ENCODE results near the gene BBC3.
A peak's percentile ranks its signal among the peaks of the same experiment; 100 is the strongest.

The BBC3 gene

DNA sequence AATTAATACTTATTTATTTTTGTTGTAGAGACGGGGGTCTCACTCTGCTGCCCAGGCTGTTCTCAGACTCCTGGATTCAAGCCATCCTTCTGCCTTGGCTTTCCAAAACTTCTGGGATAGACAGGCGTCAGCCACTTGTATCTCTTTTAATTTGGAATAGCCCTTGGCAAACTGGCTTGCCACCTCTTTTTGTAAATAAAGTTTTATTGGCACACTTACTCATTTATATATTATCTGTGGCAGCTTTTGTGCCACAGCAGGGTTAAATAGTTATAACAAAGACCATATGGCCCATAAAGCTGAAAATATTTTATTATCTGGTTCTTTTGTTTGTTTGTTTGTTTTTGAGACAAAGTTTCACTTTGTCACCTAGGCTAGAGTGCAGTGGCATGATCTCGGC lies 30.5 kb downstream of the BBC3 start:
- H3K9ac ChIP-seq (ENCODE audit: low read length in 5 of 5): no peak overlapping the region
- H3K27me3 ChIP-seq (ENCODE audit: control insufficient read depth in 5 of 5, insufficient read depth in 4 of 5, low read length in 5 of 5): no peaks in the 10 kb centered on the region
- no peak overlapping the region for H3K4me3 ChIP-seq (ENCODE audit: low read depth in 1 of 5, low read length in 5 of 5)
- H3K36me3 ChIP-seq (ENCODE audit: control insufficient read depth in 5 of 5, insufficient read depth in 5 of 5, low read length in 5 of 5): peaks cover 10 to 50% (median 37%) of the 10 kb centered on the region in 5 donors
- H3K9me3 ChIP-seq (ENCODE audit: control insufficient read depth in 5 of 5, low read length in 5 of 5): no peaks in the 10 kb centered on the region
- H3K4me1 ChIP-seq (ENCODE audit: control insufficient read depth in 5 of 5, insufficient read depth in 5 of 5, low read length in 5 of 5): peaks cover 0 to 5% (median 0%) of the 10 kb centered on the region in 5 donors
- H3K27ac ChIP-seq (ENCODE audit: low read depth, low read length): no peak overlapping the region

DNA sequence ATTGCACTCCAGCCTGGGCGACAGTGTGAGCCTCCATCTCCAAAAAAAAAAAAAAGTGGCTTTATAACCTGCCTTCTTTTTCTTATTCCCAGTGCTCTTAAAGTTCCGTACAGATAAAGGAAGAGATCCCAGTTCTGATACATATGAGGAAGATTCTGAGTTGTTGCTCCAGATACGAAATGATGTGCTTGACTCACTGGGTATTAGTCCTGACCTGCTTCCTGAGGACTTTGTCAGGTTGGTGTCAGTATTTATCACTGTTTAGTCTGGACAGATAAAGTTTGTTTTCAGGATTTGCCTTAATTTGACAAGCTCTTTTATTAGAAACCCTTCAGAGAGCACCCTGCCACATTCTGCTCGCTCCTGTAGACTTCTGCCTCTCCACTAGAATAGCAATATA lies 33.9 kb downstream of the BBC3 start:
- H3K4me3 ChIP-seq (ENCODE audit: low read depth in 1 of 5, low read length in 5 of 5): no peak overlapping the region
- no peaks in the 10 kb centered on the region for H3K27me3 ChIP-seq (ENCODE audit: control insufficient read depth in 5 of 5, insufficient read depth in 4 of 5, low read length in 5 of 5)
- peaks cover 0 to 4% (median 0%) of the 10 kb centered on the region in 5 donors for H3K4me1 ChIP-seq (ENCODE audit: control insufficient read depth in 5 of 5, insufficient read depth in 5 of 5, low read length in 5 of 5)
- no peaks in the 10 kb centered on the region for H3K9me3 ChIP-seq (ENCODE audit: control insufficient read depth in 5 of 5, low read length in 5 of 5)
- no peak overlapping the region for H3K9ac ChIP-seq (ENCODE audit: low read length in 5 of 5)
- H3K27ac ChIP-seq (ENCODE audit: low read depth, low read length): no peak overlapping the region
- peaks cover 10 to 32% (median 21%) of the 10 kb centered on the region in 5 donors for H3K36me3 ChIP-seq (ENCODE audit: control insufficient read depth in 5 of 5, insufficient read depth in 5 of 5, low read length in 5 of 5)

DNA sequence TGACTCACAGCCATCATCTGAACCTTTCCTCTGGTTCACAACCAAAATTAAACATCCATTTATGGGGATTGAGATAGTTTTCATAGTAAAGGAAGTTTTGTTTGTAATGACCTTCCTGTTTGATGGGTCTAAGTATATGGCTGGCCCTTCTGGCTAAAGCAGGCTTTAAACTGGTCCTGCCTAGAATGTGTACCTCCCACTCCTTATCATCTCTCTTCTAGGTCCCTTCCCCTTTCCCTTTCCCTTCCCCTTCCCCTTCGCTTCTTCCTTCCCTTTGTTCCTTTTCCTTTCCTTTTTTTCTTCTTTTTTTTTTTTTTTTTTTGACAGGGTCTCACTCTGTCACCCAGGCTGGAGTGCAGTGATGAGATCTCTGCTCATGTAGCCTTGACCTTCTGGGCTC lies 35.6 kb downstream of the BBC3 start:
- Histone ChIP-seq H3K27ac (ENCODE audit: low read depth, low read length) (no peak overlapping the region), H3K27me3 (ENCODE audit: control insufficient read depth in 5 of 5, insufficient read depth in 4 of 5, low read length in 5 of 5) (no peaks in the 10 kb centered on the region), H3K36me3 (ENCODE audit: control insufficient read depth in 5 of 5, insufficient read depth in 5 of 5, low read length in 5 of 5) (peaks cover 10 to 33% (median 21%) of the 10 kb centered on the region in 5 donors), H3K4me1 (ENCODE audit: control insufficient read depth in 5 of 5, insufficient read depth in 5 of 5, low read length in 5 of 5) (peaks cover 0 to 12% (median 4%) of the 10 kb centered on the region in 5 donors), H3K9me3 (ENCODE audit: control insufficient read depth in 5 of 5, low read length in 5 of 5) (no peaks in the 10 kb centered on the region), H3K9ac (ENCODE audit: low read length in 5 of 5) (no peak overlapping the region), H3K4me3 (ENCODE audit: low read depth in 1 of 5, low read length in 5 of 5) (no peak overlapping the region)

DNA sequence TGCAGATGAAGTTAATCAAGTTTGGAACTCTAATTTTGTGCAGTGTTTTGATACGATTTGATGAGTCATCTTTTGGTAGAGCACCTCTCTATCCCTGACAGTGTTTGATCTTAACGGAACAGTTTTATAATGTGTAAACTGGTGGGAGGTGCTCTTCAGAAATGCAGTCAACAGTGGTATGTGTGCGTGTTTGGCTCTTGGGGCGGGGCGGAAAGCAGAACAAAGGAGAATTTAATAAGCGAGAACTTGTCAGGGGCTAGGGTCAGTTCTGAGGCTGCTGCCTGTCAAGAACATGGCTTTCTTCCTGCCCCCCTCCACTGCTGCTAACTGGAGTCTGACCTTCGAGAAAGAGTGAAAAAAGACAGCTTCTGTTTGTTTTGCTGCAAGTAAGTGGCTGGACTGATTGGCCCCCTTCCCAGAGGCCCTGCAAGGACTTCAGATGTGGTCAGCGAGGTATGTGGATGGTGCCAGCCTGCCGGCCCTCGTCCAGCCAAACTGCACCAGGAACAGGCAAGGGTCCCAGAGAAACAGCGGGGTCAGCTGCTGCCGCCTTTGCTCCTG lies 40.8 kb downstream of the BBC3 start:
- Histone ChIP-seq H3K36me3 (ENCODE audit: control insufficient read depth in 5 of 5, insufficient read depth in 5 of 5, low read length in 5 of 5) (peaks cover 0 to 13% (median 3%) of the 10 kb centered on the region in 5 donors), H3K4me3 (ENCODE audit: low read depth in 1 of 5, low read length in 5 of 5) (no peak overlapping the region), H3K4me1 (ENCODE audit: control insufficient read depth in 5 of 5, insufficient read depth in 5 of 5, low read length in 5 of 5) (peaks cover 0 to 16% (median 11%) of the 10 kb centered on the region in 5 donors), H3K9ac (ENCODE audit: low read length in 5 of 5) (peak overlapping the region in 2 of 5 donors; percentile 23 to 33), H3K27ac (ENCODE audit: low read depth, low read length) (no peak overlapping the region), H3K27me3 (ENCODE audit: control insufficient read depth in 5 of 5, insufficient read depth in 4 of 5, low read length in 5 of 5) (no peaks in the 10 kb centered on the region), H3K9me3 (ENCODE audit: control insufficient read depth in 5 of 5, low read length in 5 of 5) (no peaks in the 10 kb centered on the region)

DNA sequence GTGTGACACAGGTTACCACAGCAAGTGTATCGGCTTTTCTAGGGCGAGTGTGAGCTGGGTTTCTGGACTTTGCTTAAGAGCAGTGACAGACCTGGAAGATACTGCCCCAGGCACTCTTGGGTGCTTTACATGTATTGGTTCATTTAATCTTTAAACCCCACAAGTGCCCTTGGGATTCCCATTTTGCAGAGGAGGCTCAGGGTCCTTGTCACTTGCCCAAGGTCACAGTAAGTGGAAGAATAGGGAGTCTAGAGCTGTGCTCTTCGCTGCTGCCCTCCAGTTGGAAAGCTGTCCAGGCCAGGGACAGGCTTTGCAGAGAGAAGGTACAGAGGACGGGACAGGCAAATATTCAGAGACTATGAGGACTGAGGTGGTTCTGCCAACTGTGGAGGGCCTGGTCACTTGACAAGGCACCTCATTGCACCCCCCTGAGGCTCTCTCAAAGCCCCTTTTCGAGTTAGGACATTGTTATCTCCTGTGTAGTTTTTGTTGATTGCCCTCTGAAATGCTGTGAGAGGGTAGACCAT lies 42.4 kb downstream of the BBC3 start:
- Histone ChIP-seq H3K27me3 (ENCODE audit: control insufficient read depth in 5 of 5, insufficient read depth in 4 of 5, low read length in 5 of 5) (no peaks in the 10 kb centered on the region), H3K4me3 (ENCODE audit: low read depth in 1 of 5, low read length in 5 of 5) (no peak overlapping the region), H3K9me3 (ENCODE audit: control insufficient read depth in 5 of 5, low read length in 5 of 5) (no peaks in the 10 kb centered on the region), H3K9ac (ENCODE audit: low read length in 5 of 5) (no peak overlapping the region), H3K27ac (ENCODE audit: low read depth, low read length) (no peak overlapping the region), H3K4me1 (ENCODE audit: control insufficient read depth in 5 of 5, insufficient read depth in 5 of 5, low read length in 5 of 5) (peaks cover 0 to 15% (median 11%) of the 10 kb centered on the region in 5 donors), H3K36me3 (ENCODE audit: control insufficient read depth in 5 of 5, insufficient read depth in 5 of 5, low read length in 5 of 5) (peaks cover 0 to 15% (median 3%) of the 10 kb centered on the region in 5 donors)

DNA sequence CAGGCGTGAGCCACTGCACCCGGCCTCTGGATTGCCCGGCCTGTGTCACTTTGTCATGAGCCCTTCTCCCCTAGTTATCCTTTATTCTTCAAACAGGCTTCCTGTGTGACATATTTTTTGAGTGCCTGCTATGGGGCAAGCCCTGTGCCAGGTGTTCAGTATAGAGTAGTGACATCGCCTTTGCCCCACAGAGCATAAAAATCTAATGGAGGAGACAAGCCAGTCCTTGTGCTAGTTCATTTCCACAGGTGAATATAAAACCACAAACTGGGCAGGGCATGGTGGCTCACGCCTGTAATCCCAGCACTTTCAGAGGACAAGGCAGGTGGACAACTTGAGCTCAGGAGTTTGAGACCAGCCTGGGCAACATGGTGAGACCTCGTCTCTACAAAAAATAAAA lies 43.2 kb downstream of the BBC3 start:
- Histone ChIP-seq H3K4me3 (ENCODE audit: low read depth in 1 of 5, low read length in 5 of 5) (no peak overlapping the region), H3K9ac (ENCODE audit: low read length in 5 of 5) (no peak overlapping the region), H3K27ac (ENCODE audit: low read depth, low read length) (no peak overlapping the region), H3K9me3 (ENCODE audit: control insufficient read depth in 5 of 5, low read length in 5 of 5) (no peaks in the 10 kb centered on the region), H3K4me1 (ENCODE audit: control insufficient read depth in 5 of 5, insufficient read depth in 5 of 5, low read length in 5 of 5) (peaks cover 0 to 18% (median 11%) of the 10 kb centered on the region in 5 donors), H3K27me3 (ENCODE audit: control insufficient read depth in 5 of 5, insufficient read depth in 4 of 5, low read length in 5 of 5) (no peaks in the 10 kb centered on the region), H3K36me3 (ENCODE audit: control insufficient read depth in 5 of 5, insufficient read depth in 5 of 5, low read length in 5 of 5) (peaks cover 0 to 17% (median 3%) of the 10 kb centered on the region in 5 donors)

DNA sequence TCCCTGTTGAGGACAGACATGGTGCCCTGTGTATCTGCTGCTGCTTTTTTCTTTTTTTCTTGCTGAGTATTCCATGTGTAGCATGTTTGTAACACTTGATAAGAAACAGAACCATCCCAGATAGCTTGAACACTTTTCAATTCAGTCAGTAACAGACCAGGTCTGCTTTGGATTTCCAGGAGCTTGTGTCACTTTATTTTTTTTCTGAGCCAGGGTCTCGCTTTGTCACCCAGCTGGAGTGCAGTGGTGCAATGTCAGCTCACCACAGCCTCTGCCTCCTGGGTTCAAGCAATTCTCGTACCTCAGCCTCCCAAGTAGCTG lies 43.7 kb downstream of the BBC3 start:
- no peak overlapping the region for H3K27ac ChIP-seq (ENCODE audit: low read depth, low read length)
- H3K4me1 ChIP-seq (ENCODE audit: control insufficient read depth in 5 of 5, insufficient read depth in 5 of 5, low read length in 5 of 5): peaks cover 0 to 22% (median 13%) of the 10 kb centered on the region in 5 donors

DNA sequence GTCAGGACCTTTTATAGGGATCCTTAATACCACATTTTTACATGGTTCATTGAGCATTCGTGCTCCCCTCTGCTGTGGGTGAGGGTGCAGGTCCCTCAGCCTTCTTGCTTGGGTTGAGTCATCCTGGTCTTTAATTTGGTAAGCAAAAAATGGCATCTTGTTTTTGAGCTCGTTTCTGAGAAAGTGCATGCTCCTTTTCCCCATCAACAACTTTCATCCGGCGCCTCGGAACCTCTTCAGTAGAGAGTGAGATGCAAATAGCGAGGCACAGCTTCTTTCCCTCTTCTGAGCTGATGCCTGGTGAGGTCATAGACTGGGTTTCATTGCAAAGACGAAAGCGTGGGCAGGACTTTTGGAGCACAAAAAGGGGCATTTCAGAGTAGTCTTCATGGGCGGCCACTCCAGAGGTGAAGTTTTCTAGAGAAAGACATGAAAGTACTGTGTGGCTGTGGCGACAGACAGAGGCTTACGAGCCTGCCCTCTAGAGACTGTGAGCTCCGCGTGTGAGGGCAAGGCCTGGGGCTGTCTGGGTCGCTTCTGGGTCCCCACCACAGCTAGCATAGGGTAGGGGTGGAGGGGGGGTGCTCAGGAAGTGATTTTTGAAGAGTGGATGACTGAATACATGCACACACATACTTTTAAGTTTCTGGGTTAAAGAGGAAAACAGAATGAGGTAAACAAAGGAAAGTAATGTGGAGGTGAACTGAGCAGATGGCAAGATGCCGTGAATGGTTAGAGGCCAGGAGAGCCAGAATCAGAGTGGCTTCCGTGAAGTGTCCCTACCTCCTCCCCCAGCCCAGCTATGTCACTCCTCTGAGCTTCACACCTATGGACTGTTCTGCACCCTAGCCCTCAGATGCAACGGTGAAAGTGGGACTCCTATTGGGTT lies 44.3 kb downstream of the BBC3 start:
- Histone ChIP-seq H3K9me3 (ENCODE audit: control insufficient read depth in 5 of 5, low read length in 5 of 5) (no peaks in the 10 kb centered on the region), H3K27ac (ENCODE audit: low read depth, low read length) (no peak overlapping the region), H3K27me3 (ENCODE audit: control insufficient read depth in 5 of 5, insufficient read depth in 4 of 5, low read length in 5 of 5) (no peaks in the 10 kb centered on the region), H3K36me3 (ENCODE audit: control insufficient read depth in 5 of 5, insufficient read depth in 5 of 5, low read length in 5 of 5) (peaks cover 0 to 22% (median 9%) of the 10 kb centered on the region in 5 donors), H3K4me3 (ENCODE audit: low read depth in 1 of 5, low read length in 5 of 5) (no peak overlapping the region), H3K9ac (ENCODE audit: low read length in 5 of 5) (no peak overlapping the region), H3K4me1 (ENCODE audit: control insufficient read depth in 5 of 5, insufficient read depth in 5 of 5, low read length in 5 of 5) (peaks cover 0 to 26% (median 13%) of the 10 kb centered on the region in 5 donors)

More for the DNA sequence above, 43.7 kb downstream of the BBC3 start:
- H3K27me3 ChIP-seq (ENCODE audit: control insufficient read depth in 5 of 5, insufficient read depth in 4 of 5, low read length in 5 of 5): no peaks in the 10 kb centered on the region
- H3K9me3 ChIP-seq (ENCODE audit: control insufficient read depth in 5 of 5, low read length in 5 of 5): no peaks in the 10 kb centered on the region
- no peak overlapping the region for H3K9ac ChIP-seq (ENCODE audit: low read length in 5 of 5)
- H3K4me3 ChIP-seq (ENCODE audit: low read depth in 1 of 5, low read length in 5 of 5): no peak overlapping the region
- peaks cover 0 to 22% (median 8%) of the 10 kb centered on the region in 5 donors for H3K36me3 ChIP-seq (ENCODE audit: control insufficient read depth in 5 of 5, insufficient read depth in 5 of 5, low read length in 5 of 5)

DNA sequence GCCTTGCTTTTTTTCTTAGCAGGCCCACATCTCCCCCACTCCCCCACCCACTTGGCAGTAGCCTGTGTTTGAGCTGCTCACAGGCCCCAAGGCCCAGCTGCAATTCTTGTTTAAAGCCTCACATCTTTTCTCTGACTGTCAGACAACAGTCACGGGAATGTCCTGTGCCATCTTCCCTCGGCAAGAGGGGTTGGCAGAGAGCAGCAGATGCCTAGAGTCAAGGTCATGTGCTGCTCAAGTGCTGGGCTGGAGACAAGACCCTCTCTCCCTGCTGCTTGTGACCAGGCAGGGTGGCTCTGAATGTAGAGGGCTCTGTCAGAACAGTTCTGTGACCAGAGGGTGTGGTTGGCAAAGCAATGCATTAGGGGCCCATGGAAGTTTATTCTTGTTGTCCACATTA lies 47.4 kb downstream of the BBC3 start:
- Histone ChIP-seq H3K36me3 (ENCODE audit: control insufficient read depth in 5 of 5, insufficient read depth in 5 of 5, low read length in 5 of 5) (peaks cover 3 to 23% (median 9%) of the 10 kb centered on the region in 5 donors), H3K9ac (ENCODE audit: low read length in 5 of 5) (no peak overlapping the region), H3K27me3 (ENCODE audit: control insufficient read depth in 5 of 5, insufficient read depth in 4 of 5, low read length in 5 of 5) (no peaks in the 10 kb centered on the region)

More for the DNA sequence above, 47.4 kb downstream of the BBC3 start:
- Histone ChIP-seq H3K4me1 (ENCODE audit: control insufficient read depth in 5 of 5, insufficient read depth in 5 of 5, low read length in 5 of 5) (peaks cover 0 to 11% (median 0%) of the 10 kb centered on the region in 5 donors), H3K27ac (ENCODE audit: low read depth, low read length) (no peak overlapping the region), H3K9me3 (ENCODE audit: control insufficient read depth in 5 of 5, low read length in 5 of 5) (no peaks in the 10 kb centered on the region), H3K4me3 (ENCODE audit: low read depth in 1 of 5, low read length in 5 of 5) (no peak overlapping the region)
